Stimulated activated CD4-positive, alpha-beta T cell treated with anti-CD3 and anti-CD28 coated beads, Interleukin-15, amount 100 ng/mL, for 1 hour (primary cell): ENCODE measurements around the gene CC2D2A.

ENCODE experiments used
- DNase-seq, 2 donors: peaks; one replicate each; pipeline ENCODE4 v3.0.0-alpha.2; 2020; ENCODE audit warnings: low read depth in 1 of 2, low spot score in 1 of 2

Gene CC2D2A

DNA sequence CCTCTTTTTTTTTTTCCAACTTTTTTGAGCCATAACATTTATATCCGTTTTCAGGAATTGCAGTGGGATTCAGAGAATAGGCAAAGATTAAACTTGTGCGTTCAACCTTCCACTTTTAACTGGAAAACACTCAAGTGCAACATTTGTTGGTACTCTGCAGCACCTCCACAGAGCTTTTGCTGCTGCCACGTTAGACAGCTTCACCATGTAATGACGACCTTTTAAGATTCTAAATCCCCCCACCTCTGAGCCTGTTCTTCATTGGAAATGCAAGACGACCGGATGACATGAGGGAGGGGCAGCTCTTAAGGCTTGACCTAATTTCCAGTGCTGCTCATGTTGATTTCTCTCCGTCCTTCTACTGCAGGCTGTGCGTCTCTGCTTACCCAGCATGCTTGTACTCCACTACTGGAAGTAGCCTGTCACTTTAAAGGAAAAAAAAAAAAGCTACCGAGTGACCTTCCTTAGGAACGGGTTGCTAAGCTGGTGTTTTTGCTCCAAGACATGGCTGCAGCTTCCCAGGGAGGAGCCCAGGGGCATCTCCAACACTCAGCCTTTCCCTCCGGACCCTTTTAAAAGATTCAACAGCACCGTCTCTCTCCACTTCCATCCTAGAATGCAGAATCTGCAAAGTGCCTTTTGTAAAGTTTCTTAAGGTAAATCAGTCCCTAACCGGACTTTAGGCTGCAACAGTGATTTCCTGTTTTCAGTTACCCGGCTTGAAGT is at the start of gene CC2D2A:
TSS of gene CC2D2A (plus strand) at position 481 of the 726 bp plus-strand sequence. CDS start 6,051 bp downstream, outside the sequence.
- DNase-seq = no peak

- DNase-seq = no peak
Observed at GRCh38 chr4:15420642-15421041, 49.0 kb upstream of the CC2D2A start.

DNA sequence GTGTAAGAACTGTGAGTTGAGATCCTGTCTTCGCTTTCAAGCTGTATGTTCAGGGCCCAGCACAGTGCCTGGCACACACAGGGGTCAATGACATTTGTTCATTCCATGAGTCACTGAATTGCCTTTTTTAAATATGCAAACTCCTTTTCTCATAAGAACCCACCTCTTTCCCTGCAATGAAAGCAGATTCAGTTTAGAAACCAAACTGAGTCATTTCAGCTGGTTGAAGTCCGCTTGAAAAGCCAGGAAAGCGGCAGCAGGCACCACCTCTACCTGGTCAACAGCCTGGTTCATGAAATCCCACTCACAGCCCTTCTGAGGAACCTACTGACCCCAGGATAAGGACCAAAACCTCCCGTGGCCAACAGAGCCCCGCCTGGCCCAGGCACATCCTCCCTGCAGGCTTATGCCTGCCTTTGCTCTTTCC is 46.4 kb upstream of the CC2D2A start:
- DNase-seq = no peak

DNA sequence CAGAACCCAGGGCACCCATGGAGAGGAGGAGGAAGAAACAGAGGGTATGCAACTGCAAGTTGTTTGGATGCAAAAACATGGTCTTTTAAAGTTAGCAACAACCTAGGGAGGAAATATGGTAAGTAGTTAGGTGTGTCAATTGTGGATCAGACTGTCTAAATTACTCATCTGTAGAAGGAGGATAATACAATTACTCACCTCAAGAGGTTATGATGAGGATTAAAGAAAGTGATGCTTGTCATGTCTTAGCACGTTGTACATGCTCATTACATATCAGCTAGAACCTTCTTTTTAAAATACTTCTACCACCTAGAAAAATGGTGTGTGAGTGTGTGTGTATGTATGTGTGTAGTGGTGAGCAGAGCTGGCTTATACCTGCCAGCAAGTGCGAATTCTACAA is 44.2 kb upstream of the CC2D2A start:
- DNase-seq = no peak

- DNase-seq = no peak
Observed at GRCh38 chr4:15427161-15427560, 42.5 kb upstream of the CC2D2A start.

- DNase-seq = no peak
Observed at GRCh38 chr4:15427701-15428100, 42.0 kb upstream of the CC2D2A start, which contains the start of gene C1QTNF7. TSS of gene C1QTNF7 (plus strand) at chr4:15428033. CDS start at chr4:15435744, 7,711 bp downstream.

DNA sequence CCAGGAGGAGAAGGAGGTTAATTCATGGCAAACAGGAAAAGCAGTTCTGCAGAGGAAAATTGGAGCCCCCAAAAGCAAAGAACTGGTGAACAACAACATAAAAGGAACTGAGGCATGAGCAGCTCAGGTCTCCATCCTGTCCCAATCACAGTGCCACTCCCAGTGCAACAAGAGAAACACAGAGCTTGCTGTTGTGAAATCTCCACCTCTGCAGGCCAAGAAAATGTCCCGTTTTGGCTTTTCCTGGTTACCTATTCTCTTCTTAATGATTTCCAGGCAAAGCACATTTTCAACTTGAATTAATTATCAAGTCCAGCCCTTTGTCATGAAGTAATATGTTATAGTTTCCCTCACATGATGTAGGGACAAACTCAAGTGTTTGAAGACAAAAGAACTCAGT is 41.1 kb upstream of the CC2D2A start:
- no peak for DNase-seq

- DNase-seq = no peak
Observed at GRCh38 chr4:15434091-15434490, 35.6 kb upstream of the CC2D2A start.

GRCh38 chr4:15434676-15435075 is 35.0 kb upstream of the CC2D2A start:
- DNase-seq = no peak

DNA sequence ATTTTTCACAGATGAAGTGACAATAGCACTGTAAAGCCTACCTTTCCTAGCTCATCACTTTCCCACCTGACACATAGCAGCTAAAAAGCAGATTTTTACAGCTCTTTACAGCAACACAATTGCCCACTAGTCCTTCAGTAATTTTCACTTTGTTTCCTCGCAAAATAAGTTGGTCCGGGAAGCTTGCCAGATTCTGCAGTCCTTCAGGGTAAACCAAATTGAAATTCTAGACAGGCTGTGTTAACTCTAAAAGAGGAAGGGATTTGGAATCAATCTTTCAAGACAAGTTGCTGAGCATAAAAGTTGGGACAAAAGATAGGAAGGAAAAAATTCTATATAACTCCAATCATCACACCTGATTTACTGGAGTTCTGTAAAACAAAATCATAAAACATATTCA is 33.2 kb upstream of the CC2D2A start:
- DNase-seq = no peak

GRCh38 chr4:15438939-15439524 is 30.6 kb upstream of the CC2D2A start:
- no peak for DNase-seq

- DNase-seq = no peak
Observed at GRCh38 chr4:15443371-15444160, 26.1 kb upstream of the CC2D2A start.

- DNase-seq = no peak
Observed at GRCh38 chr4:15444276-15444675, 25.4 kb upstream of the CC2D2A start.

DNA sequence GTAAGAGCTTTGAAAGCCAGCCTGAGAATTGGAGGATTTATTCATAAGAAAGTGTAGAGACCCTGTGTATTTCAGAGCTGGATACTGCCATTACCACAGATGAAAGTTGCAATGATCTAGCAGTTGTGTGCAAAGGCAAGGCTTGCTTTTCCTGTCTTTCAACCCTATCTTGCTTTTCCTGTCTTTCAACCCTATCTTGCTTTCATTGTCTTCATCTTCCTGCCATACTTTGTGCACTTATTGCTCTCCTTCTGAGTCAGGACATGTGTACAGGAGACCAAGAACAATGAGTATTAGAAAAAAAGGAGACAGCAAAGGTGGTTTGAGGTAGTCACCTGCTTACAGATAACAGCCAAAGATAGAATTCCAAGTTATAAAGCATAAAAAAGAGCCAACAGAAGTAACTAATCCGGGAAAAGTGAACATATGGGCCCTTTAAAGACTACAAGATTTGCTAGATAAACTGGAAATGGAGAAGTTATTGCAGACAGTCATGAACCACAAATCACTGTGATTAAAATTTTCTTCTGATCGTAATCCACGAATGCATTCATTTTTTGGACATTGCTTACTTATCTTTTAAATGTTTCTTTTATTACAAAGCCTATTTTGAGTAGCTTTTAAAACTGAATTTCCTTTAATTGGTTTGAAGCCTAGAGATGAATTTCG is 24.7 kb upstream of the CC2D2A start:
- no peak for DNase-seq

- DNase-seq = no peak
Observed at GRCh38 chr4:15451181-15451865, 18.4 kb upstream of the CC2D2A start.

- DNase-seq = no peak
Observed at GRCh38 chr4:15451866-15452765, 17.6 kb upstream of the CC2D2A start.

- no peak for DNase-seq
Observed at GRCh38 chr4:15455290-15455689, 14.4 kb upstream of the CC2D2A start.

GRCh38 chr4:15457406-15458201 is 12.1 kb upstream of the CC2D2A start:
- no peak for DNase-seq

DNA sequence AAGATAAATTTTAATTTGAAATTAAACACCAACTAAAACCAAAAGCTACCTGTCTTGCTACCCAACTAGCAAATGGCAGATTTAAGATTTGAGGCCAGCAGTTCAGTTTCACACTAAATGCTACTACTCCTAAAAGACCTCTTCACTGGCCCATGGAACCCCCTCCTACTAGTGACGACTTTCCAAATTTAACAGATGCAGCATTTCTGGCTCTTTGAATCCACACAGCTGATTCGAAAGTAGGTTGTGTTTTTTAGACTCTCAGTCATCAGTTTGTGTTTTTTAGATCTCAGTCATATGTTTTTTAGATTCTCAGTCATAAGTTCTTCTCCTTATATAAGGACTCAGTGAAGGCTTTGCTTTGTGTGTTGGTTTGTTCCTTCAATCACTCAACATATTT is 11.1 kb upstream of the CC2D2A start:
- no peak for DNase-seq
